ENCODE results near the gene CHRD. TPM values are rescaled to one million over a fixed set of nuclear protein-coding genes. Genes with fewer than 3 reads are reported as not detected.

CHRD gene
- total RNA-seq, 1 experiment from 2014 or later = 1.8 TPM

GRCh38 chr3:184387174-184387714 is 7.4 kb downstream of the CHRD start:
- no peak overlapping the region for H4K8ac ChIP-seq (replicated peaks; ENCODE audit: insufficient read length, low read depth, low read length)
- Mint-ChIP-seq H3K9me3 (no peaks in the 10 kb centered on the region; a peak in 1 of 5 replicates), H3K27ac (no peak overlapping the region), H3K4me1 (peaks cover 4 to 6% of the 10 kb centered on the region in 2 experiments; a peak in 3 of 4 replicates), H3K36me3 (ENCODE audit: insufficient read depth in 1 of 3, low read depth in 3 of 3) (no peaks in the 10 kb centered on the region), H3K4me3 (no peak overlapping the region), H3K27me3 (ENCODE audit: low read depth) (peaks cover 46% of the 10 kb centered on the region)
- no peaks in the 10 kb centered on the region for H4K20me1 ChIP-seq (ENCODE audit: control insufficient read depth, insufficient read depth, insufficient read length)
- H4K5ac ChIP-seq (ENCODE audit: insufficient read length, low read depth, low read length) = no peak overlapping the region
- no peak overlapping the region for H2BK120ac ChIP-seq (ENCODE audit: low read depth, low read length, poor library complexity, severe bottlenecking)
- H2AK5ac ChIP-seq (ENCODE audit: insufficient read length, low read length) = no peak overlapping the region
- no peak overlapping the region for H2BK20ac ChIP-seq (ENCODE audit: low read depth, low read length, poor library complexity, severe bottlenecking)
- DNase-seq = no peak
- no peak overlapping the region for H3K9ac ChIP-seq (ENCODE audit: extremely low read depth, insufficient read length, low read length)
- H3K23me2 ChIP-seq (ENCODE audit: insufficient read length, low read depth, low read length, poor library complexity, severe bottlenecking) = no peaks in the 10 kb centered on the region
- H3K4ac ChIP-seq (ENCODE audit: low read depth, low read length) = no peak overlapping the region
- H2BK5ac ChIP-seq (ENCODE audit: insufficient read length, low read length) = no peak overlapping the region
- no peaks in the 10 kb centered on the region for H3K79me2 ChIP-seq (ENCODE audit: insufficient read depth, low read length)
- H2BK12ac ChIP-seq (ENCODE audit: insufficient read length, low read depth, low read length) = no peak overlapping the region
- H3K4me1 ChIP-seq (ENCODE audit: insufficient read depth, low read length) = no peaks in the 10 kb centered on the region
- H4K91ac ChIP-seq (ENCODE audit: insufficient read length, low read depth, low read length) = no peak overlapping the region
- no peak overlapping the region for H3K56ac ChIP-seq (ENCODE audit: insufficient read length, low read depth, low read length)
- no peak overlapping the region for H3K27ac ChIP-seq (ENCODE audit: insufficient read length, low read depth, low read length)
- H3K27me3 ChIP-seq (ENCODE audit: insufficient read depth, low read length) = peaks cover 5% of the 10 kb centered on the region; the same call in 1 of the 2 replicates
- H3K14ac ChIP-seq (ENCODE audit: insufficient read depth, low read length) = no peak overlapping the region
- H2AFZ ChIP-seq (ENCODE audit: low read length) = no peak overlapping the region
- H3T11ph ChIP-seq (ENCODE audit: low read length) = no peak overlapping the region
- H3K23ac ChIP-seq (ENCODE audit: insufficient read length, low read depth, low read length) = no peak overlapping the region
- no peak overlapping the region for H2BK15ac ChIP-seq (ENCODE audit: low read depth, low read length)
- H3K4me2 ChIP-seq (ENCODE audit: insufficient read depth, insufficient read length, low read length) = no peak overlapping the region
- no peaks in the 10 kb centered on the region for H3K9me3 ChIP-seq (ENCODE audit: control insufficient read depth, low read depth, low read length)
- TF ChIP-seq, protein P1, sequence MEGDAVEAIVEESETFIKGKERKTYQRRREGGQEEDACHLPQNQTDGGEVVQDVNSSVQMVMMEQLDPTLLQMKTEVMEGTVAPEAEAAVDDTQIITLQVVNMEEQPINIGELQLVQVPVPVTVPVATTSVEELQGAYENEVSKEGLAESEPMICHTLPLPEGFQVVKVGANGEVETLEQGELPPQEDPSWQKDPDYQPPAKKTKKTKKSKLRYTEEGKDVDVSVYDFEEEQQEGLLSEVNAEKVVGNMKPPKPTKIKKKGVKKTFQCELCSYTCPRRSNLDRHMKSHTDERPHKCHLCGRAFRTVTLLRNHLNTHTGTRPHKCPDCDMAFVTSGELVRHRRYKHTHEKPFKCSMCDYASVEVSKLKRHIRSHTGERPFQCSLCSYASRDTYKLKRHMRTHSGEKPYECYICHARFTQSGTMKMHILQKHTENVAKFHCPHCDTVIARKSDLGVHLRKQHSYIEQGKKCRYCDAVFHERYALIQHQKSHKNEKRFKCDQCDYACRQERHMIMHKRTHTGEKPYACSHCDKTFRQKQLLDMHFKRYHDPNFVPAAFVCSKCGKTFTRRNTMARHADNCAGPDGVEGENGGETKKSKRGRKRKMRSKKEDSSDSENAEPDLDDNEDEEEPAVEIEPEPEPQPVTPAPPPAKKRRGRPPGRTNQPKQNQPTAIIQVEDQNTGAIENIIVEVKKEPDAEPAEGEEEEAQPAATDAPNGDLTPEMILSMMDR (conservative IDR thresholded peaks at IDR 0.05) = no peak
- H3K18ac ChIP-seq (ENCODE audit: insufficient read length, low read depth, low read length) = no peak overlapping the region
- WGBS (ENCODE audit: extremely low coverage, insufficient read length, low lambda C conversion rate) = no CpG with 5 or more reads among the region's 12 CpGs
- H3K79me1 ChIP-seq (ENCODE audit: insufficient read depth, low read depth, low read length, poor library complexity, severe bottlenecking) = no peaks in the 10 kb centered on the region
